ENCODE data around the gene SLC35A5.

The SLC35A5 gene

GRCh38 chr3:112627419-112627818 lies 65.6 kb downstream of the SLC35A5 start:
- DNase-seq (ENCODE audit: low read depth, low spot score): no peak

- DNase-seq (ENCODE audit: low read depth, low spot score): no peak
These were observed 66.1 kb downstream of the SLC35A5 start for GRCh38 chr3:112627919-112628466.

GRCh38 chr3:112629425-112629824 lies 67.6 kb downstream of the SLC35A5 start:
- no peak for DNase-seq (ENCODE audit: low read depth, low spot score)

GRCh38 chr3:112631257-112631656 lies 69.4 kb downstream of the SLC35A5 start:
- no peak for DNase-seq (ENCODE audit: low read depth, low spot score)

GRCh38 chr3:112632596-112632995 lies 70.8 kb downstream of the SLC35A5 start:
- no peak for DNase-seq (ENCODE audit: low read depth, low spot score)

GRCh38 chr3:112633191-112633590 lies 71.3 kb downstream of the SLC35A5 start:
- DNase-seq (ENCODE audit: low read depth, low spot score): no peak

GRCh38 chr3:112633757-112634156 lies 71.9 kb downstream of the SLC35A5 start:
- DNase-seq (ENCODE audit: low read depth, low spot score): no peak

GRCh38 chr3:112634786-112635541 lies 73.1 kb downstream of the SLC35A5 start:
- DNase-seq (ENCODE audit: low read depth, low spot score): no peak
